Kidney tubule cell (primary cell): Measurements from ENCODE around the gene ANKRD62.

Source experiments
- DNase-seq: peaks from one replicate; pipeline ENCODE4 v3.0.0-alpha.2; 2018; ENCODE audit warnings: low spot score

Gene ANKRD62

DNA sequence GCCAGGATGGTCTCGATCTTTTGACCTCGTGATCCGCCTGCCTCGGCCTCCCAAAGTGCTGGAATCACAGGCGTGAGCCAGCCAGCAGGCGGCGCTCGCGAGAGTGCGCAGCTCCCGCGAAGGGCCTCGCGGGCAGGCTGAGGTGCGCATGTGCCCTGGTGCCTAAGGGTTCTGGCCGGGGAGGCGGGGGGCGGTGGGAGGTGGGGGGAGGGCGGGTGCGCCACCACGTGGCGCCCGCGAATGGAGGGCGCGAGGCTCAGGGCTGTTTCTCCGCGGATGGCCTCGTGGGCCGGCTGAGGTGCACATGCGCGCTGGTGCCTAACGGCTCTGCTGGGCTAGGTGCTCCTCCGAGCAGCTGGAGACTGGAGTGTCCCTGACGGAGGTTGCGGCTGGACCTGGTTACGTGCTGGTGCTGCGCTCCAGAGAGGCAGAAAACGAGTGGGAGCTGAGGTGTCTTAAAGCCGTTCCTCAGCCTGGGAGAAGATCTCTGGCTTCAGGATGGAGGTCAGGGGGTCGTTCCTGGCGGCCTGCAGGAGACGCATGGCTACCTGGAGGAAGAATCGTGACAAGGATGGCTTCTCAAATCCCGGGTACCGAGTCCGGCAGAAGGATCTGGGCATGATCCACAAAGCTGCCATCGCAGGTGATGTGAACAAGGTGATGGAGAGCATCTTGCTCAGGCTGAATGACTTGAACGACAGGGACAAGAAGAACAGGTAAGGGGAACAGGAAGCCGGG, at the start of gene ANKRD62:
ANKRD62 (plus strand) TSS at position 324 of the 738 bp plus-strand sequence; CDS start at position 499, 175 bp downstream.
- no peak for DNase-seq

DNA sequence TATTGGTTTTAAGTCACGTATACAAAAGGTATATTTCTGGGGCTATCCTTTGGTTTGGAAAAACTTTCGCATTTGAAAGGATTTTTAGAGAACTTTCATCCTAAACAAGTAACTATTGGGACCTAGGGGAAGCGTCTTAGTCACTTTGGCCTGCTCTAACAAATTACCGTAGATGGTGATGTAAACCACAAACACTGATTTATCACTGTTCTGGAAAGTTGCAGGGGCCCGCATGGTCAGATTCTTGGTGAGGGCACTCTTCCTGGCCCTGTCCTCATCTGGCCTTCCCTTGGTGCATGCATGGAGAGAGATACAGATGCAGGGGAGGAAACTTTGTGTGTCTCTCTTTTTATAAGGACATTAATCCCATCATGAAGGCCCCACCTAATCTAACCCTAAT, 49.1 kb upstream of the ANKRD62 start:
- no peak for DNase-seq

- DNase-seq = no peak
Observed at GRCh38 chr18:12046046-12046750, 47.4 kb upstream of the ANKRD62 start.

DNA sequence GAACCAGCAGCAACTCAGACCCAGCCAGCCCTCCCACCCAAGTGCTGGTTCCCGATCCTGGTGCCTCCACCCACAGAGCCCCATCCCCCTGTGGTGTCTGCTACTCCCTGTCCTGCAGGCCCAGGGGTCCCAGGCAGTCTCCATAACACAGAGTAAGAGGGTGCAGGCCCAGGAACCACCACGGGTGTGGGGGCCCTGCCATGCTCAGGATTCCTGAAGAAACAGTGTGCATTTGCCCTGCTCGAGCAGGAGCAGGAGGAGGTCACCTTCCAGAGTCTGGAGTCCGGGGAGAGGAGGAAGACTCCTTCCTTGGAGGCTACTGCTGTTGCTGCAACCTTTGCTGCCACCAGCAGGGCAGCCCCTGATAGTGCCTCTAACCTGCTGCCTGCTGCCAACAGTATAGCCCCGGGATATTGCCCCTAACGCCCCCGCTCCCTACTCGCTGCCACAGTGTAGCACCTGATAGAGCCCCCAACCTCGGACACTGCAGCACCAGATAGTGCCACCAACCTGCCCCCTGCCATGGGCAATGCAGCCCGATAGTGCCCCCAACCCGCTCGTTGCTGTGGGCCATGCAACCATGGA, 46.8 kb upstream of the ANKRD62 start:
- DNase-seq = no peak

DNA sequence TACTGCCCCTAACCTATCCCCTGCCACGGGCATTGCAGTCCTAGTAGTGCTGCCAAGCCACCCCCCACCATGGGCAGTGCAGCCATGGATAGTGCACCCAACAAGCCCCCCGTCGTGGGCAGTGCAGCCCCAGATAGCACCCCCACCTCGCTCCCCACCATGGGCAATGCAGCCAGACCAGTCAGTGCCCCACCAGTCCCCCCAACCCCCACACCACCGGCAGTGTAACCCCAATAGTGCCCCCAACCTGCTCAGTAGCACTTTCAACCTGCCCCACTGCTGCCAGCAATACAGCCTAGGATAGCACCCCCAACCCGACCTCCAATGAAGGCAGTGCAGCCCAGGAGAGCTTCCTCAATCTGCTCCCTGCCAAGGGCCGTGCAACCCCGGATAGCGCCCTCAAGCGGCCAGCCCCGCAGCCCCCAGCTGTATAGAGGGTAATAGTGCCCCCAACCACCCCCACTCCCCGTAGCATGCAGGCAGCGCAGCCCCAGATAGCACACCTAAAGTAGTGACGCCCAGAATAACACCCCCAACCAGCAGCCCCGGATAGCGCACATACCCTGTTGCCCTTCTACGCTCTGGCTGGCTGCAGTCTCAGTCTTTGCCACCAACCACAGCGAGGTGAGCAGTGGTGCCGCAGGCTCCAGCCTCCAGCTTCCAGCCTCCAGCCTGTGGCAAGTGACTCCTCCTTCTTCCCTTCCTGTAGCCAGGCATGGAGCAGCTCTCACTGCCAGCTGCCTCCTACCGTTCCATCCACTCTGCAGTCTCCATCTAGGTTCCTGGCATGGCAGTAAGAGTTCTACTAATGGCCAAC, 45.4 kb upstream of the ANKRD62 start:
- no peak for DNase-seq

GRCh38 chr18:12048827-12049175, 44.8 kb upstream of the ANKRD62 start:
- DNase-seq = peak; percentile 91

- peak; percentile 23 for DNase-seq
Observed at GRCh38 chr18:12049978-12050811, 43.4 kb upstream of the ANKRD62 start.

GRCh38 chr18:12052866-12053265, 40.8 kb upstream of the ANKRD62 start:
- DNase-seq = no peak

DNA sequence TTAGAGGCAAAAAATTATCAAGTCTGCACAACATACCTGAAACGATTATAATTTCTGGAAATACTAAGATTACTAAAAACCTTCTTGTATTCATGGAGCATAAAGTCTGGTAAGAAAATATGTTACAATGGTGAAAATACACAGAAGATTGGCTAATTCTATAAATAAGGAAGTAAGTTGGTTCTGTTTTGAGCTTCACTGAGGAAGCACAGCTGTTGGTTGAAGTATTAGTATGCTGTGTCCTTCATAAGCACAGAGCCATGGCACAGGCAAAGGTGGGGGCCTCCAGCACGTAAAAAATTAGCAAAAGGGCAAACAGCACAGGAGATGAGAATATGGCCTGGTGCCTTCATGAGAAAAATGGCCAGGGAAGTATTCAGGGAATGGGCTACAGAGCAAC, 40.4 kb upstream of the ANKRD62 start:
- no peak for DNase-seq

- DNase-seq = no peak
Observed at GRCh38 chr18:12056034-12056883, 37.4 kb upstream of the ANKRD62 start.

DNA sequence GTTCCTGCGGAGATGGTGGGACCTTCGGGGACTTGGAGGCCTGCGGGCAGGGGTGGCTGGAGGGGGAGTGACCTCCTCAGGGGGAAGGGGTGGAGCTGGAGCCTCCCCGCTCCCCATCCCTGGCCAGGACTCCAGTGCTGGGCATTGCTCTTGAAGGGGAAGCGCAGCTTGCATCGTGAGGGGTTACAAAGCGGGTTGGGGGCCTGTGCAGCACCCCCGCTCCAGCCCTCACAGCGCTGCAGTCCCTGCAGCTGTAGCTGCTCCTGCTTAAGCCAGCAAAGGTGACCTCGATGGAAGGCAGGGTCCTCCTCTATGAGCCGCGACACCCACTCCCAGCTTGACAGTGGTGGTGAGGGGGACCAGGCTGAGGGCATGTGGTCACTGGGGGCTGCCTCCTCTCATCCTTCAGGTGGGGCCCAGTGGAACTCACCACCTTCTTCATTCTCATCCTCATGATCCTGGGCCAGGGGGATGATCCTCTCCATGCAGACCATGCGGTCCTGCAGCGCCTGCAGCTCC, 36.7 kb upstream of the ANKRD62 start:
- DNase-seq = no peak

DNA sequence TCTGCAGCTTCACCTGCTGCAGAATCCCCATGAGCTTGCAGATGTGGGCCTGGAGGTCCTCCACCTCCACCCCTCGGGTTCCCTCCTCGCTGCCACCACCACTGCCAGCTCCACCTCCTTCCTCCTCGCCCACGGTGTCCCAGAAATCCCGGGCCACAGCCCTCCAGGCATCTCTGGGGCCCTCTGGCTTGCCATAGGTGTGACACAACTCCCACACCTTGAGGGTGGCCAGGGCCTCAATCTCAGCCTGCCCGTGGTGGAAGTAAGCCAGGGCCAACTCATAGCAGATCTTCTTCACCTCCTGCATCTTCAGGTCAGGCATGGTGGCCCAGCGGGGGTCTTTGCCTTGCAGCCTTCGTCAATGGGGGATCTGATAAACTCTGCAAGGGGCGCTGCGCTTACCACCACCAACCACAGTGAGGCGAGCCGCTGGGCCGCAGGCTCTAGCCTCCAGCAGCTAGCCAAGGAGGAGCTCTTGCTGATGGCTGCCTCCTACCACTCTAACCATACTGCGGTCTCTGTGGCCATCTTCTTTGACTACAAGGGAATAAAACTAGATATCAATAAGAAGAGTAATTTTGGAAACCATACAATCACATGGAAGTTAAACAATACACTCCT, 36.1 kb upstream of the ANKRD62 start:
- no peak for DNase-seq

- no peak for DNase-seq
Observed at GRCh38 chr18:12059334-12060181, 34.1 kb upstream of the ANKRD62 start.

DNA sequence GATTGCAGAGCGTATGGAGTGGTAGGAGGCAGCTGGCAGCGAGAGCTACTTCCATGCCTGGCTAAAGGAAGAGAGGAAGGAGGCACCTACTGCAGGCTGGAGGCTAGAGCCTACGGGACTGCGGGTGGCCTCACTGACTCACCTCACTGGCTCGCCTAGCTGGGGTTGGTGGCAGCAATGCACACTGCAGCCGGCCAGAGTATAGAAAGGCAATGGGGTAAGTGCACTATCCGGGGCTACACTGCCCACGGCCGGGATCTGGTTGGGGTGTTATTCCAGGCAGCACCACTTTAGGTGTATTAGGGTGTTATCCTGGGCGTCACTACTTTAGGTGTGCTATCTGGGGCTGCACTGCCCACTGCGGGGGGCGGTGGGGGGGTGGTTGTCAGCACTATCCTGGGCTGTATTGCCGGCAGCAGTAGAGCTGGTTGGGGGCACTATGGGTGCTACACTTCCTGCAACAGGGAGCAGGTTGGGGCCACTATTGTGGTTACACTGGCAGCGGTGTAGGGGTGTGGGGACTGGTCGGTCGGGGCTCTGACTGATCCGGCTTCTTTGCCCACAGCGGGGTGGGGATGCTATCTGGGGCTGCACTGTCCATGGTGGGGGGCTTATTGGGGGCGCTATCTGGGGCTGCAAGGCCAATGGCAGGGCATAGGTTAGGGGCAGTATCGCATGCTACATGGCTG, 33.3 kb upstream of the ANKRD62 start:
- no peak for DNase-seq

- no peak for DNase-seq
Observed at GRCh38 chr18:12061685-12062084, 32.0 kb upstream of the ANKRD62 start.

- no peak for DNase-seq
Observed at GRCh38 chr18:12062974-12063373, 30.7 kb upstream of the ANKRD62 start.

GRCh38 chr18:12064086-12064763, 29.4 kb upstream of the ANKRD62 start:
- no peak for DNase-seq

GRCh38 chr18:12065397-12065796, 28.2 kb upstream of the ANKRD62 start:
- DNase-seq = no peak
